SU-DHL-6 (cell line): Measurements from ENCODE around the gene FZD8.

ENCODE experiments used
- H2AFZ ChIP-seq: fragments of 200-600 bp; sonication (generic); 2 replicates; pipeline ENCODE4 v1.6.1; 2014; ENCODE audit warnings: low read depth, mild to moderate bottlenecking, moderate library complexity, mixed read lengths, antibody characterized with exemption, low read length; ENCODE audit not compliant: severe bottlenecking
- H3F3A ChIP-seq: fragments of 200-600 bp; shearing (Covaris generic); 2 replicates; pipeline ENCODE4 v1.6.0; 2016; ENCODE audit warnings: antibody characterized with exemption, mild to moderate bottlenecking; ENCODE audit not compliant: insufficient read depth
- H3K27ac ChIP-seq: fragments of 200-600 bp; sonication (generic); 2 replicates; pipeline ENCODE4 v1.5.1; 2016; ENCODE audit warnings: low read depth, mild to moderate bottlenecking, low read length, moderate library complexity, mixed read lengths
- H3K27me3 ChIP-seq: fragments of 200-600 bp; sonication (generic), shearing (Covaris generic); 2 replicates; pipeline ENCODE4 v1.6.0; 2014; ENCODE audit warnings: mild to moderate bottlenecking, low read length
- H3K36me3 ChIP-seq: fragments of 200-600 bp; sonication (generic); 2 replicates; pipeline ENCODE4 v1.6.1; 2014; ENCODE audit warnings: mild to moderate bottlenecking, low read length, mixed read lengths
- H3K4me2 ChIP-seq: fragments of 300-600, 200-600 bp; shearing (Covaris generic), sonication (generic); 2 replicates; pipeline ENCODE4 v1.6.0; 2014; ENCODE audit warnings: low read length, low read depth, mild to moderate bottlenecking; ENCODE audit not compliant: poor library complexity, severe bottlenecking
- H3K4me3 ChIP-seq: fragments of 200-600 bp; sonication (generic); 2 replicates; pipeline ENCODE4 v1.5.1; 2014; ENCODE audit warnings: antibody characterized with exemption, low read length, mild to moderate bottlenecking, mixed read lengths; ENCODE audit not compliant: insufficient read depth, poor library complexity, severe bottlenecking
- H3K79me2 ChIP-seq: fragments of 200-600 bp; sonication (generic); 2 replicates; pipeline ENCODE4 v1.6.1; 2014; ENCODE audit warnings: mild to moderate bottlenecking, low read length, moderate library complexity; ENCODE audit not compliant: insufficient read depth
- H3K9ac ChIP-seq: fragments of 200-600 bp; sonication (generic); 2 replicates; pipeline ENCODE4 v1.7.0; 2014; ENCODE audit warnings: mild to moderate bottlenecking, low read length
- H3K9me2 ChIP-seq: fragments of 200-600 bp; sonication (generic); replicated peaks from 2 replicates; pipeline ENCODE4 v1.6.1; 2014; ENCODE audit warnings: low read length; ENCODE audit not compliant: insufficient read depth
- H3K9me3 ChIP-seq: fragments of 200-600 bp; sonication (generic); 2 replicates; pipeline ENCODE4 v1.6.1; 2014; ENCODE audit warnings: low read length, mixed read lengths; ENCODE audit not compliant: insufficient read depth
- H4K20me1 ChIP-seq: fragments of 200-600 bp; sonication (generic); 2 replicates; pipeline ENCODE4 v1.6.1; 2014; ENCODE audit warnings: low read depth, mild to moderate bottlenecking, antibody characterized with exemption, low read length, moderate library complexity, mixed read lengths
- CTCF ChIP-seq: fragments of 200-600 bp; sonication (generic); IDR thresholded peaks from one replicate; pipeline ENCODE4 v1.5.1; 2017; ENCODE audit warnings: antibody characterized with exemption, mild to moderate bottlenecking, low read length, moderate library complexity; ENCODE audit not compliant: insufficient read depth, poor library complexity, severe bottlenecking
- EZH2phosphoT487 ChIP-seq: fragments of 200-600 bp; sonication (generic), shearing (Covaris generic); conservative IDR thresholded peaks from 2 replicates; pipeline ENCODE4 v1.6.1; 2018; ENCODE audit warnings: mild to moderate bottlenecking, antibody characterized with exemption, low read length, moderate library complexity, mixed read lengths

Gene FZD8

GRCh38 chr10:35594115-35595079 lies 47.7 kb downstream of the FZD8 start:
- H3K9me2 ChIP-seq, result no peaks in the 10 kb centered on the region
- no peak overlapping the region for H3K4me2 ChIP-seq
- H3K79me2 ChIP-seq, result no peaks in the 10 kb centered on the region
- H4K20me1 ChIP-seq, result no peaks in the 10 kb centered on the region
- no peak overlapping the region for H3K27ac ChIP-seq
- no peak overlapping the region for H3K9ac ChIP-seq
- no peak overlapping the region for H2AFZ ChIP-seq
- no peak overlapping the region for H3K4me3 ChIP-seq
- no peaks in the 10 kb centered on the region for H3F3A ChIP-seq
- no peaks in the 10 kb centered on the region for H3K27me3 ChIP-seq
- no peaks in the 10 kb centered on the region for H3K36me3 ChIP-seq
- H3K9me3 ChIP-seq, result no peaks in the 10 kb centered on the region
- TF ChIP-seq CTCF, result no peak
- no peak for TF ChIP-seq EZH2phosphoT487

- Histone ChIP-seq H2AFZ (no peak overlapping the region), H3F3A (no peaks in the 10 kb centered on the region), H3K9me3 (no peaks in the 10 kb centered on the region), H3K27ac (no peak overlapping the region), H3K36me3 (no peaks in the 10 kb centered on the region), H3K27me3 (no peaks in the 10 kb centered on the region), H3K9ac (no peak overlapping the region), H4K20me1 (no peaks in the 10 kb centered on the region), H3K9me2 (no peaks in the 10 kb centered on the region), H3K4me3 (no peak overlapping the region), H3K79me2 (no peaks in the 10 kb centered on the region), H3K4me2 (no peak overlapping the region)
- TF ChIP-seq CTCF (no peak), EZH2phosphoT487 (no peak)
These were observed 49.7 kb downstream of the FZD8 start for GRCh38 chr10:35592441-35592840.

GRCh38 chr10:35588836-35589235 lies 53.3 kb downstream of the FZD8 start:
- Histone ChIP-seq H3K9me3 (no peaks in the 10 kb centered on the region), H3K9me2 (no peaks in the 10 kb centered on the region), H3K27ac (no peak overlapping the region), H3K79me2 (no peaks in the 10 kb centered on the region), H3K27me3 (no peaks in the 10 kb centered on the region), H3K4me2 (no peak overlapping the region), H3F3A (no peaks in the 10 kb centered on the region), H3K9ac (no peak overlapping the region), H3K4me3 (no peak overlapping the region), H4K20me1 (no peaks in the 10 kb centered on the region), H3K36me3 (no peaks in the 10 kb centered on the region), H2AFZ (no peak overlapping the region)
- TF ChIP-seq EZH2phosphoT487, result no peak
- no peak for TF ChIP-seq CTCF
